GM21619 (cell line): ENCODE data around the gene CUL2.
"Not testable (repeated sequence)": the region's sequence is repeated elsewhere in the genome, so short reads cannot be mapped to it uniquely, and the experiment has no call there.

Experiments used
- ATAC-seq: cut with Tn5 transposase; IDR thresholded peaks from one replicate; pipeline ENCODE4 v1.9.1; 2021; ENCODE audit not compliant: unreplicated experiment

CUL2 gene

GRCh38 chr10:34981844-34982243 lies 108.3 kb downstream of the CUL2 start:
- ATAC-seq: no peak

GRCh38 chr10:34979938-34980337 lies 110.2 kb downstream of the CUL2 start:
- no peak for ATAC-seq

- no peak for ATAC-seq
Measured at GRCh38 chr10:34978080-34978479, 112.1 kb downstream of the CUL2 start.

GRCh38 chr10:34976380-34976910 lies 113.7 kb downstream of the CUL2 start:
- ATAC-seq: not testable (repeated sequence)

GRCh38 chr10:34974364-34975065 lies 115.6 kb downstream of the CUL2 start:
- not testable (repeated sequence) for ATAC-seq

GRCh38 chr10:34973757-34974156 lies 116.4 kb downstream of the CUL2 start:
- ATAC-seq: not testable (repeated sequence)

- ATAC-seq: not testable (repeated sequence)
Measured at GRCh38 chr10:34973121-34973520, 117.0 kb downstream of the CUL2 start.

- not testable (repeated sequence) for ATAC-seq
Measured at GRCh38 chr10:34972591-34972990, 117.5 kb downstream of the CUL2 start.

GRCh38 chr10:34971606-34972334 lies 118.4 kb downstream of the CUL2 start:
- ATAC-seq: not testable (repeated sequence)

GRCh38 chr10:34969171-34969570 lies 121.0 kb downstream of the CUL2 start:
- ATAC-seq: no peak

GRCh38 chr10:34967335-34967880 lies 122.7 kb downstream of the CUL2 start:
- no peak for ATAC-seq

- ATAC-seq: no peak
Measured at GRCh38 chr10:34966451-34966850, 123.7 kb downstream of the CUL2 start.

GRCh38 chr10:34966040-34966439 lies 124.1 kb downstream of the CUL2 start:
- ATAC-seq: no peak

- ATAC-seq: no peak
Measured at GRCh38 chr10:34964166-34964800, 125.9 kb downstream of the CUL2 start.

- ATAC-seq: no peak
Measured at GRCh38 chr10:34962866-34963265, 127.3 kb downstream of the CUL2 start.

- no peak for ATAC-seq
Measured at GRCh38 chr10:34960983-34961382, 129.2 kb downstream of the CUL2 start.

GRCh38 chr10:34959786-34960185 lies 130.4 kb downstream of the CUL2 start:
- no peak for ATAC-seq

- no peak for ATAC-seq
Measured at GRCh38 chr10:34959321-34959720, 130.8 kb downstream of the CUL2 start.
